DOHH2 (cell line): Measurements from ENCODE around the gene PDE9A.

ENCODE experiments used
- H3F3A ChIP-seq: fragments of 200-600 bp; sonication (generic), shearing (Covaris generic); 2 replicates; pipeline ENCODE4 v1.6.0; 2016; ENCODE audit warnings: antibody characterized with exemption, mild to moderate bottlenecking; ENCODE audit not compliant: control insufficient read depth, insufficient read depth
- H3K27ac ChIP-seq: fragments of 200-600 bp; sonication (generic); 2 replicates; pipeline ENCODE4 v1.5.1; 2014; ENCODE audit warnings: low read depth, mild to moderate bottlenecking, low read length, moderate library complexity
- H3K27me3 ChIP-seq: fragments of 200-600 bp; sonication (generic); 2 replicates; pipeline ENCODE4 v1.6.1; 2014; ENCODE audit warnings: mild to moderate bottlenecking, low read length, mixed read lengths; ENCODE audit not compliant: control insufficient read depth
- H3K36me3 ChIP-seq: fragments of 200-600 bp; sonication (generic); 2 replicates; pipeline ENCODE4 v1.6.1; 2014; ENCODE audit warnings: mild to moderate bottlenecking, low read length, moderate library complexity, mixed read lengths; ENCODE audit not compliant: control insufficient read depth
- H3K4me1 ChIP-seq: fragments of 200-600 bp; sonication (generic); 2 replicates; pipeline ENCODE4 v1.6.1; 2014; ENCODE audit warnings: mild to moderate bottlenecking, low read length, mixed read lengths; ENCODE audit not compliant: control insufficient read depth
- H3K4me2 ChIP-seq: fragments of 200-600 bp; sonication (generic); 2 replicates; pipeline ENCODE4 v1.6.0; 2014; ENCODE audit warnings: mild to moderate bottlenecking, low read length, moderate library complexity
- H3K4me3 ChIP-seq: fragments of 200-600 bp; sonication (generic); 2 replicates; pipeline ENCODE4 v1.5.1; 2014; ENCODE audit warnings: mild to moderate bottlenecking, low read length, mixed read lengths
- H3K79me2 ChIP-seq: fragments of 200-600 bp; sonication (generic); 2 replicates; pipeline ENCODE4 v1.6.1; 2014; ENCODE audit warnings: mild to moderate bottlenecking, low read length, mixed read lengths; ENCODE audit not compliant: control insufficient read depth
- H3K9me2 ChIP-seq: fragments of 200-600 bp; sonication (generic); replicated peaks from 2 replicates; pipeline ENCODE4 v1.6.1; 2014; ENCODE audit warnings: mild to moderate bottlenecking, low read length, mixed read lengths; ENCODE audit not compliant: control insufficient read depth
- H3K9me3 ChIP-seq: fragments of 200-600 bp; sonication (generic); 2 replicates; pipeline ENCODE4 v1.6.1; 2014; ENCODE audit warnings: antibody characterized with exemption, low read length, mixed read lengths; ENCODE audit not compliant: control insufficient read depth, insufficient read depth
- H4K20me1 ChIP-seq: fragments of 200-600 bp; sonication (generic); 2 replicates; pipeline ENCODE4 v1.6.0; 2014; ENCODE audit warnings: low read depth, mild to moderate bottlenecking, antibody characterized with exemption, low read length, moderate library complexity; ENCODE audit not compliant: control insufficient read depth, insufficient read depth
- EZH2phosphoT487 ChIP-seq: fragments of 200-600 bp; sonication (generic); IDR thresholded peaks from 2 replicates; pipeline ENCODE4 v1.6.1; 2017; ENCODE audit warnings: borderline replicate concordance, mild to moderate bottlenecking, antibody characterized with exemption, low read length, moderate library complexity, mixed read lengths
- TF ChIP-seq, protein P1 (sequence below): fragments of 200-600 bp; sonication (generic); IDR thresholded peaks from one replicate; pipeline ENCODE4 v1.5.1; 2014; ENCODE audit warnings: antibody characterized with exemption, mild to moderate bottlenecking, low read depth, low read length; ENCODE audit not compliant: poor library complexity, severe bottlenecking

Gene PDE9A

DNA sequence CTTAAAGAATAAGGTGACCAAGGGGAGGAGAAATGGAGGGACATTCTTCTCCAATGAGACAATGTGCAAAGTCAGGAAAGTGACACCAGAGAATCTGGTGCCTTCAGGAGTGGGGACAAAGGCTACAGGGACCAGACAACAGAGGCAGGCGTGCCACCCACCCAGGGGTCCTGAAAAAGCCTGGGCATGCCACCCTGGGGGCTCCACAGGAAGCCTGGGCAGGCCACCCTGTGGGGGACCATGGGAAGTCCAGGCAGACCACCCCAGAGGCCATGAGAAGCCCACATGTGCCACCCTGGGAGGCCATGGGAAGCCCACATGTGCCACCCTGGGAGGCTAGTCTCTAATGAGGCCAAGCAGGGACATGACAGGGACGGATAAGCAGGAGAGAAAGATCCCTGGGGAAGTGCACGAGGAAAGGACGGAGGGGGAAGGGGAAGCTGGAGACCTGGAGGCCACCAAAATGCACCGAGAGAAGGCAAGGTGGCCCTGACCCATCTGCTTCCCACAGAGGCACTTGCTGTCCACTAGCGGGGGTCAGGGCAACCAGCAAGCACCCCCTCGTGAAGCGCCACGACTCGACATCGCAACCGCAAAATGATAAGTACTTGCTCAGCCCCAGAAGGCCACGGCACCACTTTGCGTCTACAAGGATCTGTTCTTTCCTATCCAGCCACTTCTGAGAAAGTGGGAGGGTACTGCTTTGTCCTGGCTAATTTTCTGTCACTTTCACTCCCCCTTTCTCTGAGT, 7.2 kb upstream of the PDE9A start:
- Histone ChIP-seq H3K36me3 (no peaks in the 10 kb centered on the region), H3K27ac (no peak overlapping the region), H3K79me2 (no peaks in the 10 kb centered on the region), H3K9me3 (no peaks in the 10 kb centered on the region), H3K4me2 (no peak overlapping the region), H3K4me1 (no peaks in the 10 kb centered on the region), H4K20me1 (no peaks in the 10 kb centered on the region), H3F3A (no peaks in the 10 kb centered on the region), H3K4me3 (no peak overlapping the region), H3K9me2 (no peaks in the 10 kb centered on the region), H3K27me3 (peaks cover 14% of the 10 kb centered on the region)
- TF ChIP-seq EZH2phosphoT487 = no peak
- TF ChIP-seq, protein P1, sequence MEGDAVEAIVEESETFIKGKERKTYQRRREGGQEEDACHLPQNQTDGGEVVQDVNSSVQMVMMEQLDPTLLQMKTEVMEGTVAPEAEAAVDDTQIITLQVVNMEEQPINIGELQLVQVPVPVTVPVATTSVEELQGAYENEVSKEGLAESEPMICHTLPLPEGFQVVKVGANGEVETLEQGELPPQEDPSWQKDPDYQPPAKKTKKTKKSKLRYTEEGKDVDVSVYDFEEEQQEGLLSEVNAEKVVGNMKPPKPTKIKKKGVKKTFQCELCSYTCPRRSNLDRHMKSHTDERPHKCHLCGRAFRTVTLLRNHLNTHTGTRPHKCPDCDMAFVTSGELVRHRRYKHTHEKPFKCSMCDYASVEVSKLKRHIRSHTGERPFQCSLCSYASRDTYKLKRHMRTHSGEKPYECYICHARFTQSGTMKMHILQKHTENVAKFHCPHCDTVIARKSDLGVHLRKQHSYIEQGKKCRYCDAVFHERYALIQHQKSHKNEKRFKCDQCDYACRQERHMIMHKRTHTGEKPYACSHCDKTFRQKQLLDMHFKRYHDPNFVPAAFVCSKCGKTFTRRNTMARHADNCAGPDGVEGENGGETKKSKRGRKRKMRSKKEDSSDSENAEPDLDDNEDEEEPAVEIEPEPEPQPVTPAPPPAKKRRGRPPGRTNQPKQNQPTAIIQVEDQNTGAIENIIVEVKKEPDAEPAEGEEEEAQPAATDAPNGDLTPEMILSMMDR = no peak

GRCh38 chr21:42646836-42647235, 6.6 kb upstream of the PDE9A start:
- Histone ChIP-seq H3K27me3 (peaks cover 12% of the 10 kb centered on the region), H3K9me3 (no peaks in the 10 kb centered on the region), H3K4me3 (no peak overlapping the region), H3F3A (no peaks in the 10 kb centered on the region), H3K27ac (no peak overlapping the region), H3K4me2 (no peak overlapping the region), H3K79me2 (no peaks in the 10 kb centered on the region), H4K20me1 (no peaks in the 10 kb centered on the region), H3K36me3 (no peaks in the 10 kb centered on the region), H3K9me2 (no peaks in the 10 kb centered on the region), H3K4me1 (no peaks in the 10 kb centered on the region)
- TF ChIP-seq, protein P1 = no peak
- no peak for TF ChIP-seq EZH2phosphoT487

GRCh38 chr21:42648606-42649005, 4.8 kb upstream of the PDE9A start:
- Histone ChIP-seq H3F3A (no peaks in the 10 kb centered on the region), H3K4me3 (no peak overlapping the region), H3K4me1 (peaks cover 13% of the 10 kb centered on the region), H3K27ac (no peak overlapping the region), H3K4me2 (no peak overlapping the region), H4K20me1 (no peaks in the 10 kb centered on the region), H3K9me2 (no peaks in the 10 kb centered on the region), H3K27me3 (peaks cover 11% of the 10 kb centered on the region), H3K36me3 (no peaks in the 10 kb centered on the region), H3K79me2 (no peaks in the 10 kb centered on the region), H3K9me3 (no peaks in the 10 kb centered on the region)
- TF ChIP-seq, protein P1 = no peak
- no peak for TF ChIP-seq EZH2phosphoT487
